HG02759 (cell line): ENCODE data around the gene TAL1.
A peak's percentile ranks its signal among the peaks of the same experiment; 100 is the strongest.
"Not testable (repeated sequence)": the region's sequence is repeated elsewhere in the genome, so short reads cannot be mapped to it uniquely, and the experiment has no call there.

Source experiments
- ATAC-seq: cut with Tn5 transposase; IDR thresholded peaks from one replicate; pipeline ENCODE4 v1.9.1; 2021; ENCODE audit warnings: mild to moderate bottlenecking, moderate library complexity; ENCODE audit not compliant: unreplicated experiment

The TAL1 gene

GRCh38 chr1:47232187-47232874 is at the start of gene TAL1:
TSS of gene TAL1 (minus strand) at chr1:47232225. CDS start at chr1:47225888, 6,337 bp downstream.
- ATAC-seq: no peak

GRCh38 chr1:47280142-47280541 is 48.1 kb upstream of the TAL1 start:
- no peak for ATAC-seq

GRCh38 chr1:47276850-47277249 is 44.8 kb upstream of the TAL1 start:
- ATAC-seq: no peak

GRCh38 chr1:47275811-47276210 is 43.8 kb upstream of the TAL1 start:
- not testable (repeated sequence) for ATAC-seq

GRCh38 chr1:47265529-47265928 is 33.5 kb upstream of the TAL1 start:
- not testable (repeated sequence) for ATAC-seq

- peak; percentile 67 for ATAC-seq
These were observed 30.9 kb upstream of the TAL1 start for GRCh38 chr1:47262787-47263413.

- no peak for ATAC-seq
These were observed 25.2 kb upstream of the TAL1 start for GRCh38 chr1:47257224-47257623.

GRCh38 chr1:47252795-47253194 is 20.8 kb upstream of the TAL1 start:
- no peak for ATAC-seq

- no peak for ATAC-seq
These were observed 20.3 kb upstream of the TAL1 start for GRCh38 chr1:47252369-47252768.

GRCh38 chr1:47249755-47250154 is 17.7 kb upstream of the TAL1 start:
- ATAC-seq: no peak

- no peak for ATAC-seq
These were observed 12.4 kb upstream of the TAL1 start for GRCh38 chr1:47244339-47244862.

- no peak for ATAC-seq
These were observed 11.9 kb upstream of the TAL1 start for GRCh38 chr1:47243910-47244309.

- no peak for ATAC-seq
These were observed 9.4 kb upstream of the TAL1 start for GRCh38 chr1:47241114-47242113.

GRCh38 chr1:47238935-47239592 is 7.0 kb upstream of the TAL1 start:
- ATAC-seq: no peak

GRCh38 chr1:47235806-47236205 is 3.8 kb upstream of the TAL1 start:
- no peak for ATAC-seq

GRCh38 chr1:47235241-47235681 is 3.2 kb upstream of the TAL1 start:
- no peak for ATAC-seq

- ATAC-seq: no peak
These were observed 1.2 kb upstream of the TAL1 start for GRCh38 chr1:47233186-47233585.

- no peak for ATAC-seq
These were observed 481 bp downstream of the TAL1 start for GRCh38 chr1:47231301-47232186.

GRCh38 chr1:47230692-47231300 is 1.2 kb downstream of the TAL1 start:
- ATAC-seq: no peak
